ENCODE measurements around the gene JAG2.

The JAG2 gene

DNA sequence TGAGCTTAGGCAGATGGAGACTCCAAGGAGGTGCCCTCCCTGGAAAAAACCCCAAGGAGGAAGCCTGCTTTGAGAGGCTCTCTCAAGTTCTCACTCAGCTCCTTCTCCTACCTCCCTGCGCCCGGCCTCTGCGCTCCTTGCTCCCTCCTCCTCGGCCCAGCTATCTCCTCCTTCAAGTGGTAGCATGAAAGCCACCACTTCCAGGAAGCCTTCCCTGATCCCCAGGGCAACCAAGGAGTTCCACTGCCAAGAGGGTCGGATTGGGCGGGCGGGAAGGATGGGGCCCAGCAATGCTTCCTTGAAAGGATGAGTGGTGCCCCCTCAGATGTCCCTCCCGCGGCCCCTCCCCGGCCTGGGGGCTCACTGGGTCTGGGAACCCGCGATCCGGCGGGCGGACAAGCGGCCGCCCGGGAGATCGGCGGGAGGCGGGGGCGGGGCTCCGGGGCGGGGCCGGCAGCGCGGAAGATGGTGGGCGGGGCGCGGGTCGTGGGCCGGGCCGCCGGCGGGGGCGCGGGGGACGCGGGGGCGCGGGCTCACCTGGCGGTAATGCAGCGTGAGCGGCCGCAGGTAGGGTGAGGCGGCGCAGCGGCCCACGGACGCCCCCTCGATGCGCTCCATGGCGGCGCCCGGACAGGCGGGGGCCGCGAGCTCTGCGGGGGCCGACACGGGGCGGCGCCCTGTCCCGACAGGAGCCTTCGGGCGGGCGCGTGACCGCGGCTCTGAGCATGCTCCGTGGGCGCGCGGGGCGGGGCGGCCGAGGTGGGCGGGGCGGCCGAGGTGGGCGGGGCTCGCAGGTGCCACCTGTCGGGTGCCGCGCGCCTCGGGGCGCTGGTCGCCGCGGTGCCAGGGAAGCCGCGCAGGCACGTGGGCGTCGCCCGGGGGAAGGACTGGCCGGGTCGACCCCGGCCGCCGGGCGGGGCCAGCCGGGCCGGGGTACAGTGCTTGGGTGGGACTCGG is 12.3 kb upstream of the JAG2 start, which contains the start of gene NUDT14:
Gene NUDT14 (minus strand): TSS at position 721 of the 957 bp plus-strand sequence. CDS start 103 bp downstream, at position 618.
- FAIRE-seq, result no peak

DNA sequence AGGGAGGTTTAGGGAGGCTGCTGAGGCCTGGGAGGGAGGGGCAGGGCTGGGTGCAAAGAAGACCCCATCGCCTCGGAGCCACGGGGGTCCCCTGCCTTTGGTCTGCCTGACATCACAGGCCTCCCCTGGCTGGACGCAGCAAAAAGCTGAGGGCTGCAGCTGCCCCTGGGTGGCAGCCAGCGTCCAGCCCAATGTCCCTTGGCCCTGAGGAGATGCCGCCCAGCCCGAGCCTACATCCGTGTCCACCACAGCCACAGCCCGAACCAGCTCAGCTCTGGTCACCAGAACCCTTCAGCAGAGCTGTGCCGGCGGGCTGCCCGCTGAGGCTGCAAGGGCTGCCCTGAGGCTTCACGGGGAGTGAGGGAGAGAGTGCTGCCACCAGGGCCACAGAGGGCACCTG is 10.6 kb upstream of the JAG2 start:
- FAIRE-seq, result no peak

DNA sequence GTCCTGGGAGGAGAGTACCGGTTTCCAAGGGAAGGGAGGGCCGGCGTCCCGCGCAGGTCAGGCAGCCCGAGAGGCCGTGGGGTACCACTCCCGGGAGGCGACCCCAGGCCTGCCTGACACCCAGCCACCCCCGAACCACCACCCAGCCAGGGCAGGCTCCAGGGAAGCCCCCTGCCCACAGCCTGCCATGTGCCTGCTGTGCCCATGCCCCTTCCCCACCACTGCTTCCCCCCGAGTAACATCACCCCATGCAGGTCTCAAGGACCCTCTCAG is 10.2 kb upstream of the JAG2 start:
- FAIRE-seq, result no peak

DNA sequence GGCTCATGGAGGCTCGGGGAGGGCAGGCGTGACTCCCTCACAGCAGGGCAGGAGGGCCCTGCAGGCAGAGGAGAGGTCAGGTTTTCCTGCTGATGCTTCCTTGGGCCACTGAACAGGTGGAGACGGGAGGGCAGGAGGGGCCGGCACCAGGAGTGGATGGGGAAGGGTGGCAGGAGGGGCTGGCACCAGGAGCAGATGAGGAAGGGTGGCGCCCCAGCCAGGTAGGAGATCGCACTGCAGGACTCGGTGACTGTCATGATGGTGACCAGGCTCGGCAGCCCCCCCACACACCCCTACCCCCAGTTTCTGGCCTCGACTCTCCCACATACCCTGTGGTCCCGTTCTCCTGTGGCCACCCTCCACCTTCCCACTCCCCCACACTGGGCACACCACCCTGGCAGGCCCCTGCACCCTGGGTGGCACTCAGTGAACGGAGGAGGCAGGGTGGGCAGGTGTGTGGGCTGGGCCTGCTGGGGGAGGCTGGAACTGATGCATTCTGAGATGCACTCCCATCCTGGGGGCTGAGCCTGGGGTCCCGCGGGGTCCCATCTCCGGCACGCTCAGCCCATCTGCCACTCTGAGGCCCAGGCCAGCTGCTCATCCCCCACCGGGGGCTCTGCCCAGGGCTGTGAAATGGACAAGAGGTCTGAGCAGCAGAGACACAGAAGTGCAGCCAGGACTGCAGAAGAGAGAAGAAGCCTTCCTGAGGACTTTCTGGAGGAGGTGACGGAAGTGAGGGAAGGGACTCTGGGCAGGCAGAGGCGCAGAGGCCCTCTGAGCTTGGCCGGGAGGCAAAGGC is 9.7 kb upstream of the JAG2 start:
- no peak for FAIRE-seq

DNA sequence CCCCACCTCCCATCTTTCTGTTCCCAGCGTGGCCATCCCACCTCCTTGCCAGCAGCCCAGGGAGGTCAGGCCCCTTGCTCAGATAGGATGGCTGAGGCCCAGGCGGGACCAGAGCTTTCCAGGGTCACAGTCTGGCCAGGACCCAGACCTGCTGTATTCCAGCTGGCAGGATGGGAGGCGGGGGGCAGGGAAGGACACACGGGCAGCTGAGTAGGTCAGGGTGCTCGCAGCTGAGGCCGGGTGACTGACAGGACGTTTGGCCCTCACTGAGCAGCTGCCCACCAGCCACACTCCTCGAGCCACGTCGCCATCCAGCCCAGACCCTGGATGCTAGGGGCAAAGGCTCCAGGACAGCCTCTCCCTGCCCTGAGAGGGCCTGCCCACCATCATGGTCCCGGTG is 8.5 kb upstream of the JAG2 start:
- FAIRE-seq, result no peak

DNA sequence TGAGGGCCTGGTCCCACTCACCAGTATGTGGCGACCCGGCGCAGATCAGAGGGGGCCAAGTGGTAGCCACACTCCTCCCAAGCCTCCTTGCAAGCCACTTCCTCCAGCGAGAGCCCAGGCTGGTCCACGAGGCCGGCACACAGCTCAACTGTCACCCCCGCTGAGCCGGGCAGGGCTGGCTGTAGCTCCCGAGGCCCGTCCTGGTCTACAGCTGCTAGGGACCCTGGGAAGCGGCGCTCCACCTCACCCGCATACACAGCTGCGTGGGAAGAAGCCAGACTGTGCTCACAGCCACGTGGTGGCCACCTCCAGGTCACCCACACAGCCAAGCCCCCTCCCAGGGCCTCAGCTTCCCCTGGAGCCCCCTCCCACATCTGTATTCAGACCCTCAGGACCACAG is 7.9 kb upstream of the JAG2 start:
- no peak for FAIRE-seq

DNA sequence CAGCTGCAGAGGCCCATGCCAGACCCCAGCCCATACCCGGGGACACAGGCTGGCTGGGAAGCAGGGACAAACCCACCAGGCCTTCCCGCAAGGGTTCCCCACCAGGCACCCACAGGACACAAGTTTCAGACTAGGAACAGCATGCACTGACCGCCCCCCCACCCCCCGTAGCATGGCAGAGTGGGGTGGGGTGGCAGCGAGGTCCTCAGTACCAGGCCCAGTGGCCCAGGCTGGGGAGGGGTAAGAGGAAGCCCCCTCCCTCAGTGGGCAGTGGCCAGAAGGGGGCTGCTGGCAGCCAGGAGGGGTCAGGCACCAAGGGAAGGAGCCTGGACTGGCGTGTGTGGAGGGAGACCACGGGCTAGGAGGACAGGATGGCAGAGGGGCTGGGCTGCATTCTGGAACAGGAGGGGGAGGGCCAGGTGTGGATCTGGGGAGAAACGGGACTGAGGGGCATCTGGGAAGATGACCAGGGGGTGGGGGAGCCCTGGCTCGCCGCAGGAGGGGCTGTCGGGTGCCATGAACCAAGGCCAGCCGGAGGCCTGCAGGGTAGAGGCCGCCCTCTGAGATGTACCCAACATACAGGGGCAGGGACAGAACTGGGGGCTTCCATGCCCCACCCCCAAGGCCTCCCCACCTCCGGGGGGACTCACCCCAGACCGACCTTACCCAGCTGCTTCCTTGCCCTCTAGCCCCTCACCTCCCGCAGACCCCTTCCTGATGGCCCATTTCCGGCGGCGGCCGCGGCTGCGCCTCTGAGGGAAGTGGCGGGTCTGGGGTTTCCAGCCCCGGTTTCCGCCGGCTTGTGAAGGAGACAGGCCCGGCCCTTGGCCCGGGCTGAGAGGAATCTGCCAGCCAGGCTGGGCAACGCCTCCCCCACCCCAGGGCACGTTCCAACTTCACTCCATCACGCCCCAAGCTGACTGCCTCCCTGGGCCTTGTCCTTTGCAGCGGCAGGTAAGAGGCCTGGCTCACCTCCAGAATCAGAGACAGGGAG is 5.6 kb upstream of the JAG2 start:
- no peak for FAIRE-seq

DNA sequence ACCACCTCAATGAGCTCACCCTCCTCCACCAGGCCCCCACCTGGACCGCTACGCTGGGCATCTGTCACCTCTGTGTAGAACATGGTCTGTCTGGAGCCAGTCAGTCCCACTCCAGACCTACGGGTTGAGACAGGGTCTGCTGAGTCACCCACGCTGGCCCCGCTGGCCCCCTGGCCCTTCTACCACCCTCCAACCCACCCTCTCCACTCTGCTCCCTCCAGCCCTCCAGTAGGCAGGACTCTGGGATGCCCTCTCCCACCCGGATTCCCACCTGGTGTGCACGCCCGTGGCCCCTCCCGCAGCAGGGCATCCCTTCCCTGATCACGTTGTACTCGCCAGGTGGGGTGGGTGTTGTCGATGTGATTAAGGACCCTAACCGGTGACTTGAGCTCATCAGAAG is 4.6 kb upstream of the JAG2 start:
- FAIRE-seq, result no peak

DNA sequence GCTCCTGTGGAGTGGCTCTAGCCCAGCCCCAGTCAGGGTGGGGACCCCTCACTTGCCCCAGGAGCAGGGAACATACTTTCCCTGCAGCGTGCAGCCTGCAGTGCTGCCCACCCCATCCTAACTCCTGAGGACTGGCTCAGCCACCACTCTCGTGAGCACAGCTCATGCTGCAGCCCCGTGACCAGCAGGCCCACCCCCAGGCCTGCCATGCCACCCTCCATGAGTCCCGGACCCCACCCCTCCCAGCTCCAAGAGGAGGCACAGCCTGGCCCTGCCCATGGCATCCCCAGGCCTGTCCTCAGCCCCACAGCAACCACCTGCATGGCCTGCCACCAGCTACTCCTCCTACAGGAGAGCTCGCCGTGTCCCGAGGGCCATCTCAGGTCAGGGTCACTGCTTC is 3.9 kb upstream of the JAG2 start:
- no peak for FAIRE-seq

DNA sequence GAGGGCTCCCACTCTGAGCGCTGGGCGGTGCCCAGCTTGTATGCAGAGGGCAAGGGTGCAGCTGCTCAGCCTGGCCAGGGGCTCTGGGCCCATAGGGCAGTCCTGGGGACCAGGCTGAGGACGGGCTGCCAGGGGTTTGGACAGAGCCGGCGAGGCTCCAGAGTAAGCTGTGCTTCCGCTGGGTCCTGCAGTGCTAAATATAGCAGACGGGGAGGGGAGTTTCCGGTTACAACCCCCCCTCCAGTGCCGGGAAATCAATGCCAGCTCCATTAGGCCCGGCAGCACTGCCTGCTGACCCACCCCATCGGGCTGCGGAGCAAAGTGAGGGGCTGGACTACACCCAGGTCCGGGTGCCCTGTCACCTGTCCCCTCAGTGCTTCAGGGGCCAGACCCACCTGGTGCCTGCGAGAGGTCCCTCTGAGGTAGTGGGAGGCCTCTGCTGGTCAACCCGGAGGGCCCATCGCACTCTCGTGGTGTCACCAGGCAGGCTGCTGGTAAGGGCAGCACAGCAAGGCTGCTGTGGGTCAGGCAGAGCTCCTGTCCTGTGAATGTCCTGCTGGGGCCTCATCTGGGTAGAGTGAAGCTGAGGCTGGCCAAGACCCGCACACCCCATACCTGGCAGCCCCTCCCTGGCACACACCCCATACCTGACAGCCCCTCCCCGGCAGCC is 2.6 kb upstream of the JAG2 start:
- FAIRE-seq, result no peak

DNA sequence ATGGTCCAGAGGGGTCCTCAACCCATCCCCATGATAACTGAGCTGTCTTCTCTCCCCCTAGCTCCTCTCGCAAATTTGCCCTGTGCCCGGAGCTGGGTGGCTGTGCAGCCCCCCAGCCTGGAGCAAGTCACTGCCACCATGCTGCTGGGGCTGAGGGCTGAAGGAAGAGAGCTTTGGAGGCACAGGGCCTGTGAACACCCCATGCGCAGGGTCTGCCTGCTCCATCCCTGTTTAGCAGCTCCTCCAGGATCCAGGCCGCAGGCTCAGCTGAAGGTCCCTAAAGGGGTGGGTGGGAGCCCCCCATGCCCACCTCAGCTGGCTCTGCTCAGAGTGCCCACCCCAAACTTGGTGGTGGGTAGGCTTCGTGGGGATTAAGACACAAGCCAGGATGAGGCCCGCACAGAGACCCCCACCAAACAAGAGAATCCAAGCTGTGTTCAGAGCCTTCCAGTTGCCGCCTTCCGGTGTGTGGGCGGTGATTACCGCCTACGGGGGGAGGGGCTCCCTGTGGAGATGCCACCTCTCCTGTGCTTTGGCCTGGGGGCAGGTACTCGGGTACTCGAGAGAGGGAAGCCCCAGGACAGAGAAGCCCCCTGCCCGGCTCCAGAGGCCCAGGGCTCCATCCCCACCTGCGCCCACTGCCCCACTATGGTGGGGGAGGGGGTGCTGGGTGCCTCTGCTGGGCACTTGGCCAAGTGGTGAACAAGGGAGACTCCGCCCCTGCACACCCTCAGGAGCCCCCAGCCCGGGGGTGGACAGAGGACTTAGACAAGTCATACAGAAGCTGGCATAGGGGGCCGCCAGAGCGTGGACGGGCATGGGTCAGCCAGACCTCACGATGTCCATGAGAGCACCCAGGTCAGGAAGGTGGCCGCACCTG is 1.4 kb upstream of the JAG2 start:
- FAIRE-seq, result no peak

DNA sequence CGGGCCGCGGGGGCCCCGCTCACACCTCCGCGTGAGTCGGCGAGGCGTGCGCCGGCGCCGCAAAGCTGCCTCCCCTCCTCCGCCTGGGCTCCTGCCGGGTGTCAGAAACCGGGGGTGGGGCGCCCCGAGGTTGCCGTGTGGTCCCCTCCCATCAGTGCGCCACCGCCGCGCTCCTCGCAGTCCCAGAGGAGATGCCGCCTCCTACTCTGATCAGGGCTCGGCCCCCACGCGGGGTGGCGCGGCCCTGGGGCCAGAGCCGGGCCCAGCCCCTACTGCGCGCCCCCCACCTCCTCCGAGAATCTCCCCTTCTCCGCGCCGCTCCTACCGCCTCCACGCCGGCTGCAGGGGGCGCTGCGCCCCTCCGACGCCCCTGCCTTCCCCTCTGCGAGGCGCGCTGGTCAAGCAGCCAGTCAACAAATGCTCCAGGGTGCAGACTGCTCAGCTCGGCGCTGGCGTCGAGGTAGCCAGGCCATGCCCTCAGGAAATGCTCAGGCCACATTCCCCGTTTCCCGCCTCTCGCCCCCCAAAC is 467 bp upstream of the JAG2 start:
- no peak for FAIRE-seq

DNA sequence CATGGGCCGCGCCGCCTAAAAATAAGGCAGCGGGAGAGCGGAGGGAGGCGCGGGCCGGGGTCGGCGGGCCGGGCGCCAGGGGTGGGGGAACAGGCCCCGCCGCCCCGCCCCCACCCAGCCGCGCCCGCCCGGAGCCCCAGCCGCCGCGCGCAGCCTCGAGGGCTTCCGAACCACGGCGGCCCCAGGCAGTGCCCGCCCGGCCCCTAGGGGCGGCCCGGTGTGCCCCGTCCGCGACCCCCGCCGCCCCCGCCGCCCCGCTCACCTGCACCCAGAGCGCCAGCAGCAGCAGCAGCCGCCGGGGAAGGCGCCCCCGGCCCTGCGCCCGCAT is 519 bp downstream of the JAG2 start:
- no peak for FAIRE-seq

DNA sequence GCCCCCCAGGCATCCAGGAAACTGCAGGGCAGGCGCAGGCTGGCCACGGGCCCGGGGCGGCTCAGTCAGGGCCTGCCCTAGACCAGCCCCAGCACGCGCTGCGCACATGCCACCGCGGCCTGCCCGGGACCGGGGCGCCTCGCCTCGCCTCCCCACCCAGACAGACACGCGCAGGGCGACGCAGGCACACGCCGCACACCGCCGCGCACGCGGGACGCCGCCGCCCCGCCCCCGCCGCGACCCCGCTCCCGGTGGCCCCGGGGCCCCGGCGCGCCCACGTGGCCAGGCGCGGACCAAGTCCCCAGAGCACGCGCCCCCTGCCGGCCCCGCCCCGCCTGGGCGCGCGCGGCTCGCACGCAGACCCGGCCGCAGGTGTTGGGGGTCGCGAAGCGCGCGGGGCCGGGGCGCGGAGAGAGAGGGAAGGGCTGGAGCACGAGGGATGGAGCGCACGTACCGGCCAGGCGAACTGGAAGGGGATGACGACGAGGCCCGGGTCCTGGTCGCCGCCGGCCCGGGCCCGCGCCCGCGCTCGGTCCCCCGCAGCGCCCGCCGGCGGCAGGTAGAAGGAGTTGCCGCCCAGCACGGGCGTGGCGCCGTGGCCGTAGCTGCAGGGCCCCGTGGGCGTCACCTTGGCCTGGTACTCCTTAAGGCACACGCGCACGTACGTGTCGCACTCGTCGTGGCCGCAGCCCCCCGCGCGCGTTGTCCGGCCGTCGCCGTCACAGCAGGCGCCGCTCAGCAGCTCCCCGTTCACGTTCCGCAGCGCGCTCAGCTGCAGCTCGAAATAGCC is 1.1 kb downstream of the JAG2 start:
- no peak for FAIRE-seq

DNA sequence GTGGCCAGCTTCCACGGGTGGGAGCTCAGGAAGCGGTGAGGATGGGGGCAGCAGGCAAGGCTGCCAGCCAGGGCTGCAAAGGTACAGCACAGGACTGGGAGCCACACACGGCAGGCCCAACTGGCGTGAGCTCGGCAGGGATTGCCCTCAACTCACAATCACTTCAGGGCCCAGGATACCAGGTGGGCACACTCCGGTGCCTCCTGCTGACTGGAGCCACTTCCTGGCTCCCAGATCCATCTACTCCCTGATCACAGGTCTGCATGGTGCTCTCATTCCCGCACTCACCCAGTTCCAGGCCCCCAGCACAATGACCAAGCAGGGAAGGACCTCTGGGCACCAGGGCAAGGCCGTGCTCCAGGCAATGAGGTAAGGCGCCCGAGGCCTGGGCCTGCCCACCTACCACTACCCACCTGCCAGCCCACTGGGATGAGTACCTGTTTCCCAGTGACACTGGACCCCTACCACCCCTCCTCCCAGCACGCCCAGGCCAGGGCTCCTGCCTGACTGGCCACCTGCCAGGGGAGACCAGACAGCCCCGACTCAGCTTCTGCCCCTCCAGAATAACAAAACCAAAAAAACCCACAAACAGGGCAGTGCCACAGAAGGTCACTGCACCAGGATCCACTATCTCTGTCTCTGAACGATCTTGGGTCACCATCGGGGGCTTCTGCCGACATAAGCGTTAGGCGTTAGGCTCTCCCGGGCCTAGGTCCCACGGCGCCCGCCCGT is 1.8 kb downstream of the JAG2 start:
- no peak for FAIRE-seq

DNA sequence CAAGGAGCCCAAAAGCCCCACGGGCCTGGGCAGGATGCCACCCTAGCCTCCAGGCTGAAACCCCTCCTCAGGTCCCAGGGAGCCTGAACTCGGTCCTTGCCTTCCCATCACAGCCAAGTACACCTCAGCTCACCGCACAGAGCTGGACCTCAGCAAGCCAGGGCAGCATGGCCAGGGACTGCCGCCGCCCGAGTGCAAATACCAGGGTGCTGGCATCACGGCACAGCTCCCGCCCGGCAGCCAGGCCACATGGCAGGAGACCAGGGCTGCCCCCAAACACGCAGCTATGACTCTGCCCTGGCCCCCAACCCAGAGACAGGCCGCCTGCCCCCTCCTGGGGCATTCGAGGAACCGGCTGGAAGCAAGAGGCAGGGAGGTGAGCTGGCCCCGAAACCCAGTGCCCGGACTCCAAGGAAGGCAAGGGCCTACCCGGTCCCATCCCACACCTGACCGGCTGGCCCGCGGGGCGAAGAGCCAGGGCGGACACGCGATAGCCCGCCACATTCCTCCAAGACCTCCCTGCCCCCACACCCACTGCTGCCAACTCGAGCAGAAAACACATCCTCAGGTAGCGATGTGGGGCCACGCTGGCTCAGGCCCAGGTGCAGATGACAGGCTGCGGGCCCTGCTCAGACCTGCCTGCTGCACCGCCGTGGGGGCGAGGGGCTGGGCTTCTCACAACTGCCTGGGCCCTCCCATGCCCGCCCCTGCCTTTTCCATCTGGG is 2.7 kb downstream of the JAG2 start:
- no peak for FAIRE-seq

DNA sequence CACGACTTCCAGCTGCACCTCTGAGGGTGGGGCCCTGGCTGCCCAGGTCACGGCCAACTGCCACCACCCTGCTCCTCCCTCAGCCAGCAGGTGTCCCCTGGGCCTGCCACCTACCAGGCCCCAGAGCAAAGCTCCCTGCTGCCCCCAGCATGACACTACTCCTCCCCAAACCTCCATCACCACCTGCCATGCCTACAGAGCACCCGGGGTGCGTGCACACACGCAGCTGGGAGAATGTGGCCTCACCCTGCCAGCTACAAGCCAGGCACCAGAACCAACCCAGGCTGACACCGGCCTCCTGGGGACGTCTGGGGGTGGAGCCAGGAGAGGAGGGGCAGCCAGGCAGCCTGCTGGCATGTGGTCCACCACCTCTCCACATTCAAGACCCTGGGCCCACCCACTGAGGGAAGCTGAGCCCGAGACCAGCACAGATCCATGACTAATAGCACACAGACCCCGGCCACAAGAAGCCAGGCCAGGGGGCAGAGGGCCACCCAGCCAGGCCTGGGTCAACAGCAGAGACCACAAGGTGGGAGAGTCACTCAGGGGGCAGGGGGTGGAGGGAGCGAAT is 3.4 kb downstream of the JAG2 start:
- FAIRE-seq, result no peak

DNA sequence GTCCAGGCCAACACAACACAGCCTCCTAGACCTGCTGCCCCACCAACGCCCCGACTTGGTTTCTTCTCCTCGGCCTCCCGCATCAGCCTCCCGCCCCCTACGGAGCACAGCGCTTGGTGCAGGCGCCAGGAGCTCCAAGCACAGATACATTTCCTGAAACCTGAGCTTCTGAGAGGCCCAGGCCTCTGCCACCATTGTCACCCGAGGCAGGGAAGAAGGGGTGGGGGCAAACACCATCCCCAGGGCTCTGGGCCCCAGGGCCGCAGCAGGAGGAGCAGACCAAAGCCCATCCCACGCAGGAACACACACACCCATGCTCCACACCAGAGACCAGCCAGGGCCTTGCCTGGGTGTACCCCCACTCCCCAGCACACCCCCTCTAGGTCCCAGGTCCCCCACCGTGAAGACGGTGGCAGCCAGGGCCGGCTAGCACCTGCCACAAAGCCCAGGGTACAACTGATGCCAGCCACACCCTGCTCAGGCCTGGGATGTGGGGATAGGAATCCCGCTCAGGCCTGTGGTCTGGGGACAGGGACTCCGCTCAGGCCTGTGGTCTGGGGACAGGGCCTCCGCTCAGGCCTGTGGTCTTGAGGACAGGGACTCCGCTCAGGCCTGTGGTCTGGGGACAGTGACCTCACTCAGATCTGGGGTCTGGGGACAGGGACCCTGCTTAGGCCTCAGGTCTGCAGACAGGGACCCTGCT is 5.4 kb downstream of the JAG2 start:
- no peak for FAIRE-seq

Data from G401.6 (cell line).